GM12878 (cell line): Measurements from ENCODE around the gene SLC1A7. TPM values are rescaled to one million over a fixed set of nuclear protein-coding genes. Genes with fewer than 3 reads are reported as not detected.

Experiments
- ATAC-seq: fragments of 200-7000 bp; cut with Tn5 transposase; 3 replicates; pipeline ENCODE4 v1.9.1; 2020; ENCODE audit warnings: mild to moderate bottlenecking, moderate library complexity
- BruUV-seq: library from RNA; stranded (reverse); fragments of 400-500 nt; replicated peaks from 2 replicates; lab custom pipeline; 2021; lab: Mats Ljungman, UMichigan
- CTCF ChIA-PET: fragments of 300-600 bp; sonication (Branson Sonifier 250); formaldehyde crosslinking; extraction: SDS; loops from one replicate; lab custom pipeline; 2021; ENCODE audit warnings: inconsistent platforms; lab: Yijun Ruan, JAX
- POLR2A ChIA-PET: fragments of 350-600 bp; formaldehyde crosslinking; extraction: SDS; loops from one replicate; lab custom pipeline; 2021; ENCODE audit warnings: inconsistent platforms; lab: Charles Lee
- RAD21 ChIA-PET: fragments of 300-600 bp; sonication (Branson Sonifier 250); formaldehyde crosslinking; loops from one replicate; lab custom pipeline; 2023; ENCODE audit warnings: antibody characterized with exemption; ENCODE audit not compliant: unreplicated experiment; lab: Charles Lee
- SMC1A ChIA-PET: fragments of 300-600 bp; sonication (Branson Sonifier 250); formaldehyde crosslinking; loops from one replicate; lab custom pipeline; 2023; ENCODE audit not compliant: unreplicated experiment, uncharacterized antibody; lab: Charles Lee
- DNase-seq: peaks from one replicate; pipeline ENCODE4 v3.0.0-alpha.2; 2011; ENCODE audit warnings: low read depth, low spot score
- FAIRE-seq: peaks from 3 replicates; lab custom pipeline; 2011; peaks lifted over from hg19 to GRCh38; lab: Jason Lieb, UNC
- H2AFZ ChIP-seq: 2 replicates; pipeline ENCODE4 v1.6.0; 2011; ENCODE audit warnings: low read depth, low read length, control low read depth; ENCODE audit not compliant: control insufficient read depth
- H3K27ac ChIP-seq: 2 replicates; pipeline ENCODE4 v1.5.1; 2011; ENCODE audit warnings: control low read depth; ENCODE audit not compliant: control insufficient read depth, insufficient read depth
- H3K27me3 ChIP-seq, 2 experiments: replicated peaks in 1 of 2; 2 replicates each; pipeline versions ENCODE4 v1.6.0 to v1.6.1; 2011; ENCODE audit warnings: low read length in 1 of 2; ENCODE audit not compliant: control insufficient read depth in 2 of 2, insufficient read depth in 2 of 2
- H3K36me3 ChIP-seq, 2 experiments: 2 replicates each; pipeline ENCODE4 v1.5.1; 2011; ENCODE audit warnings: low read length in 1 of 2; ENCODE audit not compliant: control insufficient read depth in 2 of 2, insufficient read depth in 2 of 2
- H3K4me1 ChIP-seq: 2 replicates; pipeline ENCODE4 v1.6.1; 2011; ENCODE audit warnings: mild to moderate bottlenecking, low read length, moderate library complexity, mixed read lengths; ENCODE audit not compliant: control insufficient read depth, insufficient read depth
- H3K4me2 ChIP-seq: 2 replicates; pipeline ENCODE4 v1.6.0; 2011; ENCODE audit warnings: control low read depth; ENCODE audit not compliant: control insufficient read depth, insufficient read depth
- H3K4me3 ChIP-seq: fragments of 200-600 bp; sonication (generic); 2 replicates; pipeline ENCODE4 v1.5.1; 2016
- H3K79me2 ChIP-seq: 2 replicates; pipeline ENCODE4 v1.6.0; 2011; ENCODE audit warnings: low read length; ENCODE audit not compliant: control insufficient read depth, insufficient read depth
- H3K9ac ChIP-seq: 2 replicates; pipeline ENCODE4 v1.8.0; 2011; ENCODE audit warnings: low read length, control low read depth, mixed read lengths; ENCODE audit not compliant: control insufficient read depth, insufficient read depth
- H3K9me3 ChIP-seq: replicated peaks from 3 replicates; pipeline ENCODE4 v1.5.1; 2011; ENCODE audit warnings: mild to moderate bottlenecking, low read length; ENCODE audit not compliant: control insufficient read depth, insufficient read depth
- H4K20me1 ChIP-seq: 2 replicates; pipeline ENCODE4 v1.6.0; 2011; ENCODE audit not compliant: control insufficient read depth, insufficient read depth
- ASH2L ChIP-seq: fragments of 300-600, 200-600 bp; sonication (generic); IDR thresholded peaks from 2 replicates; pipeline ENCODE4 v1.6.1; 2017; ENCODE audit warnings: low read depth, mild to moderate bottlenecking, borderline replicate concordance
- ATF3 ChIP-seq: IDR thresholded peaks from 2 replicates; pipeline ENCODE4 v1.6.1; 2011; ENCODE audit warnings: low read depth, mild to moderate bottlenecking, low read length, moderate library complexity, borderline replicate concordance; ENCODE audit errors: extremely low read depth
- E2F8 ChIP-seq: fragments of 450-650 bp; IDR thresholded peaks from 2 replicates; pipeline ENCODE4 v1.6.1; 2018; ENCODE audit warnings: mild to moderate bottlenecking, low read depth, moderate library complexity; ENCODE audit not compliant: partially characterized antibody
- EGR1 ChIP-seq, 2 experiments: IDR thresholded peaks; 1 replicate in 1 of 2; 2 replicates in 1 of 2; pipeline ENCODE4 v1.6.1; 2011 to 2012; ENCODE audit warnings: low read depth in 2 of 2, low read length in 2 of 2, borderline replicate concordance in 1 of 2, mild to moderate bottlenecking in 1 of 2, moderate library complexity in 1 of 2
- ESRRA ChIP-seq: IDR thresholded peaks from 2 replicates; pipeline ENCODE4 v1.6.1; 2012; ENCODE audit warnings: mild to moderate bottlenecking, low read length, improper control_type of control experiment
- FOS ChIP-seq: IDR thresholded peaks from 3 replicates; pipeline ENCODE4 v1.6.1; 2011; ENCODE audit warnings: borderline replicate concordance; ENCODE audit not compliant: insufficient read length; ENCODE audit errors: extremely low read depth
- FOXK2 ChIP-seq: fragments of 450-650 bp; IDR thresholded peaks from 2 replicates; pipeline ENCODE4 v1.6.1; 2017; ENCODE audit warnings: mild to moderate bottlenecking, moderate library complexity
- KLF5 ChIP-seq: fragments of 450-650 bp; IDR thresholded peaks from 2 replicates; pipeline ENCODE4 v1.6.1; 2014; ENCODE audit warnings: mild to moderate bottlenecking; ENCODE audit not compliant: partially characterized antibody
- NR2F1 ChIP-seq: fragments of 450-650 bp; conservative IDR thresholded peaks from 2 replicates; pipeline ENCODE4 v1.6.1; 2017; ENCODE audit warnings: mild to moderate bottlenecking
- PAX8 ChIP-seq: fragments of 450-650 bp; IDR thresholded peaks from 2 replicates; pipeline ENCODE4 v1.6.1; 2017; ENCODE audit warnings: mild to moderate bottlenecking, moderate library complexity
- RFX5 ChIP-seq: IDR thresholded peaks from 2 replicates; pipeline ENCODE4 v1.6.1; 2011; ENCODE audit warnings: low read depth, low read length, improper control_type of control experiment
- STAT3 ChIP-seq: IDR thresholded peaks from 2 replicates; pipeline ENCODE4 v1.6.1; 2011; ENCODE audit warnings: low read depth, low read length, improper control_type of control experiment
- SUPT20H ChIP-seq: IDR thresholded peaks from 2 replicates; pipeline ENCODE4 v1.6.1; 2011; ENCODE audit warnings: low read depth, mild to moderate bottlenecking, low read length, moderate library complexity, borderline replicate concordance; ENCODE audit not compliant: control insufficient read depth
- SUZ12 ChIP-seq: fragments of 200-600 bp; sonication (generic); IDR thresholded peaks from one replicate; pipeline ENCODE4 v1.6.1; 2018; ENCODE audit warnings: antibody characterized with exemption, mild to moderate bottlenecking; ENCODE audit not compliant: unreplicated experiment
- ZBED1 ChIP-seq: IDR thresholded peaks from 2 replicates; pipeline ENCODE4 v1.6.1; 2016; ENCODE audit warnings: borderline replicate concordance
- ZZZ3 ChIP-seq: IDR thresholded peaks from 2 replicates; pipeline ENCODE4 v1.6.1; 2011; ENCODE audit warnings: low read depth; ENCODE audit not compliant: control insufficient read depth, insufficient read length
- WGBS: methylation state at CpG from one replicate; pipeline ENCODE4 v1.1.6; 2016; ENCODE audit warnings: low lambda C conversion rate; ENCODE audit not compliant: insufficient replicate concordance, insufficient coverage; ENCODE audit errors: missing lambda C conversion rate; 5-methylcytosine and 5-hydroxymethylcytosine counted together
- in situ Hi-C: fragments of 300-500 bp; cut with MboI; formaldehyde crosslinking; loops from 9 replicates; pipeline ENCODE4 v1.14.3; 2018; ENCODE audit warnings: mixed read lengths
- intact Hi-C: fragments of 100-400 bp; cut with micrococcal nuclease; formaldehyde crosslinking; loops from one replicate; pipeline ENCODE4 v1.14.2; 2022; ENCODE audit not compliant: unreplicated experiment
- polyA plus RNA-seq, 11 experiments: library from polyadenylated mRNA; depleted of rRNA in 4 of 11; unstranded in 6 of 11; stranded (reverse) in 5 of 11; fragments of >200 nt; fragmentation: Nextera tagmentation in 4 of 11; fragmentation: Illumina TruSeq in 1 of 11; extraction: Ambion mirVana in 4 of 11; extraction: Trizol in 1 of 11; gene quantifications; 1 replicate in 1 of 11; 2 replicates in 10 of 11; pipeline versions ENCODE4 v1.2.1 to v1.2.3, GENCODE V29; 2011 to 2016; ENCODE audit warnings: inconsistent platforms in 2 of 11, missing spikeins in 2 of 11, low read depth in 1 of 11
- total RNA-seq, 4 experiments: library from RNA; depleted of rRNA in 3 of 4; stranded (reverse); fragments of >200 nt in 3 of 4; fragmentation: Illumina TruSeq in 1 of 4; extraction: Trizol in 1 of 4; gene quantifications; 2 replicates each; pipeline versions ENCODE4 v1.2.1 to v1.2.3, GENCODE V29; 2013 to 2021
- TF ChIP-seq, protein P1 (sequence below): fragments of 450-650 bp; conservative IDR thresholded peaks from 2 replicates; pipeline ENCODE4 v1.6.1; 2017; ENCODE audit warnings: mild to moderate bottlenecking, moderate library complexity

Gene SLC1A7
- total and polyA plus RNA-seq, 10 of the 15 experiments (the other 5 are each of a cell fraction or from before 2014, with no cell fraction given), result not detected

GRCh38 chr1:53165408-53165961 is 23.0 kb upstream of the SLC1A7 start:
- no peak overlapping the region for H2AFZ ChIP-seq
- no peaks in the 10 kb centered on the region for H3K79me2 ChIP-seq
- in situ Hi-C loops, result no loop called here
- H3K36me3 ChIP-seq, result no peaks in the 10 kb centered on the region
- no TSS peak for BruUV-seq
- H3K4me3 ChIP-seq, result no peak overlapping the region
- no peak for TF ChIP-seq E2F8
- no peak for TF ChIP-seq STAT3
- no peak for TF ChIP-seq KLF5
- no peak for TF ChIP-seq FOXK2
- TF ChIP-seq ZZZ3, result no peak
- no peak for TF ChIP-seq ESRRA
- TF ChIP-seq SUZ12, result no peak
- no peak for TF ChIP-seq NR2F1
- TF ChIP-seq SUPT20H, result no peak
- no peak for TF ChIP-seq PAX8
- no peak for TF ChIP-seq RFX5
- TF ChIP-seq ZBED1, result no peak
- TF ChIP-seq, protein P1, sequence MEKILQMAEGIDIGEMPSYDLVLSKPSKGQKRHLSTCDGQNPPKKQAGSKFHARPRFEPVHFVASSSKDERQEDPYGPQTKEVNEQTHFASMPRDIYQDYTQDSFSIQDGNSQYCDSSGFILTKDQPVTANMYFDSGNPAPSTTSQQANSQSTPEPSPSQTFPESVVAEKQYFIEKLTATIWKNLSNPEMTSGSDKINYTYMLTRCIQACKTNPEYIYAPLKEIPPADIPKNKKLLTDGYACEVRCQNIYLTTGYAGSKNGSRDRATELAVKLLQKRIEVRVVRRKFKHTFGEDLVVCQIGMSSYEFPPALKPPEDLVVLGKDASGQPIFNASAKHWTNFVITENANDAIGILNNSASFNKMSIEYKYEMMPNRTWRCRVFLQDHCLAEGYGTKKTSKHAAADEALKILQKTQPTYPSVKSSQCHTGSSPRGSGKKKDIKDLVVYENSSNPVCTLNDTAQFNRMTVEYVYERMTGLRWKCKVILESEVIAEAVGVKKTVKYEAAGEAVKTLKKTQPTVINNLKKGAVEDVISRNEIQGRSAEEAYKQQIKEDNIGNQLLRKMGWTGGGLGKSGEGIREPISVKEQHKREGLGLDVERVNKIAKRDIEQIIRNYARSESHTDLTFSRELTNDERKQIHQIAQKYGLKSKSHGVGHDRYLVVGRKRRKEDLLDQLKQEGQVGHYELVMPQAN, result no peak
- no peak for TF ChIP-seq ASH2L
- TF ChIP-seq ATF3, result no peak
- no peak for TF ChIP-seq FOS
- TF ChIP-seq EGR1 (IDR thresholded peaks at IDR 0.05; ENCODE audit: borderline replicate concordance in 1 of 2, low read depth in 2 of 2, low read length in 2 of 2), result no peak
- no peak overlapping the region for H3K4me2 ChIP-seq
- RAD21 ChIA-PET, result interaction anchor here (1.3 kb wide), 1 partner anchor 17 kb away, joined by 3 read pairs; no protein-coding TSS in a partner anchor
- ATAC-seq (no peak), DNase-seq (no peak), FAIRE-seq (no peak)
- H3K27ac ChIP-seq, result no peak overlapping the region
- no peak overlapping the region for H3K9ac ChIP-seq
- H3K4me1 ChIP-seq, result no peaks in the 10 kb centered on the region
- CTCF ChIA-PET, result interaction anchor here (0.8 kb wide), 1 partner anchor 19 kb away, joined by 3 read pairs; no protein-coding TSS in a partner anchor
- H4K20me1 ChIP-seq, result no peaks in the 10 kb centered on the region
- POLR2A ChIA-PET, result no interaction called here
- no peaks in the 10 kb centered on the region; a peak in 2 of 4 replicates for H3K27me3 ChIP-seq
- no peaks in the 10 kb centered on the region for H3K9me3 ChIP-seq
- SMC1A ChIA-PET, result no interaction called here
- 39% methylated on average over 5 of the region's 5 CpGs for WGBS
- intact Hi-C loops, result no loop called here
